Suppressor macrophage treated with lipopolysaccharide for 1 hour (primary cell): Measurements from ENCODE around the gene TOMM40.
"Not testable (repeated sequence)": the region's sequence is repeated elsewhere in the genome, so short reads cannot be mapped to it uniquely, and the experiment has no call there.

Experiments used
- DNase-seq, 3 donors: peaks; one replicate each; pipeline ENCODE4 v3.0.0-alpha.2; 2020 to 2022

TOMM40 gene

GRCh38 chr19:44900328-44901244 lies 9.5 kb downstream of the TOMM40 start:
- no peak for DNase-seq

DNA sequence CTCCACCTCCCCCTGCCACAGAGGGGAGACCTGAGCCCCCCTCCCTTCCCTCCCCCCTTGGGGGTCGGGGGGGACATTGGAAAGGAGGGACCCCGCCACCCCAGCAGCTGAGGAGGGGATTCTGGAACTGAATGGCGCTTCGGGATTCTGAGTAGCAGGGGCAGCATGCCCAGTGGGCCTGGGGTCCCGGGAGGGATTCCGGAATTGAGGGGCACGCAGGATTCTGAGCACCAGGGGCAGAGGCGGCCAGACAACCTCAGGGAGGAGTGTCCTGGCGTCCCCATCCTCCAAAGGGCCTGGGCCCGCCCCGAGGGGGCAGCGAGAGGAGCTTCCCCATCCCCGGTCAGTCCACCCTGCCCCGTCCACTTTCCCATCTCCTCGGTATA lies 12.2 kb downstream of the TOMM40 start:
- DNase-seq: no peak

GRCh38 chr19:44903602-44904425 lies 12.8 kb downstream of the TOMM40 start:
- peak; percentile 67 to 83 (median 77) for DNase-seq

DNA sequence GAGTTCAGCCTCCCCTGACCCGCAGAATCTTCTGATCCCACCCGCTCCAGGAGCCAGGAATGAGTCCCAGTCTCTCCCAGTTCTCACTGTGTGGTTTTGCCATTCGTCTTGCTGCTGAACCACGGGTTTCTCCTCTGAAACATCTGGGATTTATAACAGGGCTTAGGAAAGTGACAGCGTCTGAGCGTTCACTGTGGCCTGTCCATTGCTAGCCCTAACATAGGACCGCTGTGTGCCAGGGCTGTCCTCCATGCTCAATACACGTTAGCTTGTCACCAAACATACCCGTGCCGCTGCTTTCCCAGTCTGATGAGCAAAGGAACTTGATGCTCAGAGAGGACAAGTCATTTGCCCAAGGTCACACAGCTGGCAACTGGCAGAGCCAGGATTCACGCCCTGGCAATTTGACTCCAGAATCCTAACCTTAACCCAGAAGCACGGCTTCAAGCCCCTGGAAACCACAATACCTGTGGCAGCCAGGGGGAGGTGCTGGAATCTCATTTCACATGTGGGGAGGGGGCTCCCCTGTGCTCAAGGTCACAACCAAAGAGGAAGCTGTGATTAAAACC lies 13.5 kb downstream of the TOMM40 start:
- no peak for DNase-seq

DNA sequence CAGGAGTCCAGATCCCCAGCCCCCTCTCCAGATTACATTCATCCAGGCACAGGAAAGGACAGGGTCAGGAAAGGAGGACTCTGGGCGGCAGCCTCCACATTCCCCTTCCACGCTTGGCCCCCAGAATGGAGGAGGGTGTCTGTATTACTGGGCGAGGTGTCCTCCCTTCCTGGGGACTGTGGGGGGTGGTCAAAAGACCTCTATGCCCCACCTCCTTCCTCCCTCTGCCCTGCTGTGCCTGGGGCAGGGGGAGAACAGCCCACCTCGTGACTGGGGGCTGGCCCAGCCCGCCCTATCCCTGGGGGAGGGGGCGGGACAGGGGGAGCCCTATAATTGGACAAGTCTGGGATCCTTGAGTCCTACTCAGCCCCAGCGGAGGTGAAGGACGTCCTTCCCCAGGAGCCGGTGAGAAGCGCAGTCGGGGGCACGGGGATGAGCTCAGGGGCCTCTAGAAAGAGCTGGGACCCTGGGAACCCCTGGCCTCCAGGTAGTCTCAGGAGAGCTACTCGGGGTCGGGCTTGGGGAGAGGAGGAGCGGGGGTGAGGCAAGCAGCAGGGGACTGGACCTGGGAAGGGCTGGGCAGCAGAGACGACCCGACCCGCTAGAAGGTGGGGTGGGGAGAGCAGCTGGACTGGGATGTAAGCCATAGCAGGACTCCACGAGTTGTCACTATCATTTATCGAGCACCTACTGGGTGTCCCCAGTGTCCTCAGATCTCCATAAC lies 14.5 kb downstream of the TOMM40 start, which contains the start of gene APOE:
APOE (plus strand) TSS at position 360 of the 724 bp plus-strand sequence. CDS start 829 bp downstream, outside the sequence.
- peak; percentile 40 to 73 (median 46) for DNase-seq

GRCh38 chr19:44907613-44908012 lies 16.6 kb downstream of the TOMM40 start:
- no peak for DNase-seq

DNA sequence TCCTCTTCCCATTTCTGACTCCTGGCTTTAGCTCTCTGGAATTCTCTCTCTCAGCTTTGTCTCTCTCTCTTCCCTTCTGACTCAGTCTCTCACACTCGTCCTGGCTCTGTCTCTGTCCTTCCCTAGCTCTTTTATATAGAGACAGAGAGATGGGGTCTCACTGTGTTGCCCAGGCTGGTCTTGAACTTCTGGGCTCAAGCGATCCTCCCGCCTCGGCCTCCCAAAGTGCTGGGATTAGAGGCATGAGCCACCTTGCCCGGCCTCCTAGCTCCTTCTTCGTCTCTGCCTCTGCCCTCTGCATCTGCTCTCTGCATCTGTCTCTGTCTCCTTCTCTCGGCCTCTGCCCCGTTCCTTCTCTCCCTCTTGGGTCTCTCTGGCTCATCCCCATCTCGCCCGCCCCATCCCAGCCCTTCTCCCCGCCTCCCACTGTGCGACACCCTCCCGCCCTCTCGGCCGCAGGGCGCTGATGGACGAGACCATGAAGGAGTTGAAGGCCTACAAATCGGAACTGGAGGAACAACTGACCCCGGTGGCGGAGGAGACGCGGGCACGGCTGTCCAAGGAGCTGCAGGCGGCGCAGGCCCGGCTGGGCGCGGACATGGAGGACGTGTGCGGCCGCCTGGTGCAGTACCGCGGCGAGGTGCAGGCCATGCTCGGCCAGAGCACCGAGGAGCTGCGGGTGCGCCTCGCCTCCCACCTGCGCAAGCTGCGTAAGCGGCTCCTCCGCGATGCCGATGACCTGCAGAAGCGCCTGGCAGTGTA lies 17.2 kb downstream of the TOMM40 start:
- DNase-seq: no peak

GRCh38 chr19:44908836-44909261 lies 17.8 kb downstream of the TOMM40 start:
- no peak for DNase-seq

DNA sequence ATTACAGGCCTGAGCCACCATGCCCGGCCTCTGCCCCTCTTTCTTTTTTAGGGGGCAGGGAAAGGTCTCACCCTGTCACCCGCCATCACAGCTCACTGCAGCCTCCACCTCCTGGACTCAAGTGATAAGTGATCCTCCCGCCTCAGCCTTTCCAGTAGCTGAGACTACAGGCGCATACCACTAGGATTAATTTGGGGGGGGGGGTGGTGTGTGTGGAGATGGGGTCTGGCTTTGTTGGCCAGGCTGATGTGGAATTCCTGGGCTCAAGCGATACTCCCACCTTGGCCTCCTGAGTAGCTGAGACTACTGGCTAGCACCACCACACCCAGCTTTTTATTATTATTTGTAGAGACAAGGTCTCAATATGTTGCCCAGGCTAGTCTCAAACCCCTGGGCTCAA lies 18.7 kb downstream of the TOMM40 start:
- no peak for DNase-seq

GRCh38 chr19:44911896-44912295 lies 20.8 kb downstream of the TOMM40 start:
- DNase-seq: not testable (repeated sequence)

GRCh38 chr19:44912854-44913253 lies 21.8 kb downstream of the TOMM40 start:
- DNase-seq: peak; percentile 51 to 77 (median 62)

GRCh38 chr19:44913512-44914432 lies 22.7 kb downstream of the TOMM40 start:
- not testable (repeated sequence) for DNase-seq

DNA sequence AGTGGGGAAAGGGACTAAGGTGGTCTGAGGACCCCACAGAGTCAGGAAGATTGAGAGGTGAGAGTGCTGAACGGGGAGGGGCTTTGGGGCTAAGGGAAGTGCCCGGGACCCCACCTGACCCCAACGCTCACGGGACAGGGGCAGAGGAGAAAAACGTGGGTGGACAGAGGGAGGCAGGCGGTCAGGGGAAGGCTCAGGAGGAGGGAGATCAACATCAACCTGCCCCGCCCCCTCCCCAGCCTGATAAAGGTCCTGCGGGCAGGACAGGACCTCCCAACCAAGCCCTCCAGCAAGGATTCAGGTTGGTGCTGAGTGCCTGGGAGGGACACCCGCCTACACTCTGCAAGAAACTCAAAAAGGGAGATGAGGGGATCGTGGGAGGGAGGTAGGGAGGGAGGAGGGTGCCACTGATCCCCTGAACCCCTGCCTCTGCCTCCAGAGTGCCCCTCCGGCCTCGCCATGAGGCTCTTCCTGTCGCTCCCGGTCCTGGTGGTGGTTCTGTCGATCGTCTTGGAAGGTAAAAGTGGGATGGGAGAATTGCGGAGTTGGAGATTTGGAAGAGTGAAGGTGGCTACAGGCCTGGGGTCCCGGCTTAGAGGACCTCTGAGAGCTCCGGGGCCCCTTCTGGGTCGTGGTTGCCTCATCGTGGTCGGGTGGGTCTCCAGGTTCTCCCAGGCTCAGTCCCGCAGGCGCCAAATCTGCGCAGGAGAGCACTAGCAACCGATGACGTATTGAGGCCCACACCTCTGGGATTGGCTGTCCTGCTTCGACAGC lies 23.6 kb downstream of the TOMM40 start, which contains the start of gene APOC1:
APOC1 (plus strand) TSS at position 176 of the 774 bp plus-strand sequence; CDS start at position 460, 284 bp downstream.
- peak; percentile 82 to 87 (median 87) for DNase-seq

DNA sequence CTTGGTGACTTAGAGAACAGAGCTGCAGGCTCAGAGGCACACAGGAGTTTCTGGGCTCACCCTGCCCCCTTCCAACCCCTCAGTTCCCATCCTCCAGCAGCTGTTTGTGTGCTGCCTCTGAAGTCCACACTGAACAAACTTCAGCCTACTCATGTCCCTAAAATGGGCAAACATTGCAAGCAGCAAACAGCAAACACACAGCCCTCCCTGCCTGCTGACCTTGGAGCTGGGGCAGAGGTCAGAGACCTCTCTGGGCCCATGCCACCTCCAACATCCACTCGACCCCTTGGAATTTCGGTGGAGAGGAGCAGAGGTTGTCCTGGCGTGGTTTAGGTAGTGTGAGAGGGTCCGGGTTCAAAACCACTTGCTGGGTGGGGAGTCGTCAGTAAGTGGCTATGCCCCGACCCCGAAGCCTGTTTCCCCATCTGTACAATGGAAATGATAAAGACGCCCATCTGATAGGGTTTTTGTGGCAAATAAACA lies 33.2 kb downstream of the TOMM40 start:
- DNase-seq: no peak

DNA sequence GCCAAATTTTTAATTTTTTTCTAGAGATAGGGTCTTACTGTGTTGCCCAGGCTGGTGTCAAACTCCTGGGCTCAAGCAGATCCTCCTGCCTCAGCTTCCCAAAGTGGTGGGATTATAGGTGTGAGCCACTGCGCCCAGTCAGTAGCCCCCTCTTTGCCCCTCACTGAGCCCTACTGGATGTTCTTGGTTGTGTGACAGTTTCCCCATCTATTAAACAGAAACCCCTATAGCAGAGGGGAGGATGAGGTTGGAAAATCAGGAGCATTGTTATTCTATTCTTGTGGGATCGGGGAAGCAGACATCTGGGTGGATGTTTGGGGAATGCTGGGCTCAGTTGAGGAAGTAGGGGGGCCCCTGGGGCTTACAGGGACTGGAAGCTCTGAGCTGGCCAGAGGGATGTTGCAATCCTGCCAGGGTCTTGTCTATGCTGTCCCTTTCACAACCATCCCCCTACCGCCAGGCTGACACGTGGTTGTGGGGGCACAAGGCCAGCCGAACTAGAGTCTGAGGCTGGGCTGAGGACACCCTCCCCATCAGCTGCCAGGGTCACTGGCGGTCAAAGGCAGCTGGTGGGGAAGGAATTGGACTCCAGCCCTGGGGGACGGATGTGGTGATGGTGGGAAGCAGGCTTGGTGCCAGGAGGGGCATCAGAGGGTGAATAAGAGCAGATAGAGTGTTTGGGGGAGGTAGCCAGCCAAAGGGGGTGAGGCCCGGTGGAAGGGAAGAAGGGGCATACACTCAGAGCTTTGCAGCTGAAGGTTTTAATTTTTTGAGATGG lies 34.2 kb downstream of the TOMM40 start:
- DNase-seq: peak; percentile 68 to 85 (median 80)

GRCh38 chr19:44926245-44927077 lies 35.4 kb downstream of the TOMM40 start:
- DNase-seq: not testable (repeated sequence)

DNA sequence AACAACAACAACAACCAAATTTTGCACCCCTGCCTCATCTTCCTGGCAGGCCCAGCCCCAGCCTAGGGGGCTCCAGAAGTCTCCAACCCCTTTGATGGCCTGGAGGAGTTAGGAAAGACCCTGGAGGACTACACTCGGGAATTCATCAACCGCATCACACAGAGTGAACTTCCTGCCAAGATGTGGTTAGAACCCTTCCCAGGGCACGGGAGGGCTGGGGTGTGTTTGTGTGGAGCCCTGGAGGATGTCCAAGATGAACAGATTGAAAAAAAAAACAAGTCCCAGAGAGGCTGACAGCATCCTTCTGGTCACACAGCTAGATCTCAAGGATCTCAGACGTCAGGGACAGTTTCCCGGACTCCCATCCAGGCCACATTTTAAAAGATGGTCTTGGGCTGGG lies 36.7 kb downstream of the TOMM40 start:
- no peak for DNase-seq

DNA sequence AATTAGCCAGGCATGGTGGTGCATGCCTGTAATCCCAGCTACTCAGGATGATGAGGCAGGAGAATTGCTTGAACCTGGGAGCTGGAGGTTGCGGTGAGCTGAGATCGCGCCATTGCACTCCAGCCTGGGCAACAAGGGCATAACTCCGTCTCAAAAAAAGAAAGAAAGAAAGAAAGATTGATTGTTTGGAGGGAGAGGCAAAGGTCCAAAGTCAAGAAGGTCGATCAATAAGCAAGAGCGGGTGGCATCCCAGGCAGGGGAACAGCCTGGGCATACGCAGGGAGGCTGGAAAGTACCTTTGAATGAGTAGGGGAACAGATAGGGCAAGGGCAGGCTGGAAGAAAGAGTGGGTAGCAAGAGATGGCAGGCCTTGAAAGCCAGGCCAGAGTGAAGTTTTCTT lies 39.0 kb downstream of the TOMM40 start:
- DNase-seq: no peak
